ENCODE data around the gene ILRUN.
A peak's percentile ranks its signal among the peaks of the same experiment; 100 is the strongest.
"Not testable (repeated sequence)": the region's sequence is repeated elsewhere in the genome, so short reads cannot be mapped to it uniquely, and the experiment has no call there.

Gene ILRUN

DNA sequence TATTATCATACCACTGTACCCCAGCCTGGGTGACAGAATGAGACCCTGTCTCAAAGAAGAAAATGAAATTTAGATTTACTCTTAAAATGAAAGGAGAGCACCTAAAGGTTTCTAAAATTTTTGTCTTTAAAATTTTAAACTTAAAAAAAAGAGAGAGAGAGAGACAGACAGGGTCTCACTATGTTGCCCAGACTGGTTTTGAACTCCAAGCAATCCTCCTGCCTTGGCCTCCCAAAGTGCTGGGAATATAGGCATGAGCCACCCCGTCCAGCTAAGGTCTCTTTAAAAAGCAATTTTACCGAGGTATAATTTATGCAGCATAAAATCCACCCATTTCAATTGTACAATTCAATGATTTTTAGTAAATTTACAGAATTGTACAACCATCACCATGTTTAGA is 33.2 kb downstream of the ILRUN start:
- DNase-seq: no peak

GRCh38 chr6:34661357-34661756 is 35.2 kb downstream of the ILRUN start:
- DNase-seq: no peak

- DNase-seq: no peak
These were observed 37.8 kb downstream of the ILRUN start for GRCh38 chr6:34658605-34659265.

GRCh38 chr6:34657979-34658480 is 38.5 kb downstream of the ILRUN start:
- not testable (repeated sequence) for DNase-seq

- peak; percentile 58 for DNase-seq
These were observed 39.1 kb downstream of the ILRUN start for GRCh38 chr6:34657307-34657978.

DNA sequence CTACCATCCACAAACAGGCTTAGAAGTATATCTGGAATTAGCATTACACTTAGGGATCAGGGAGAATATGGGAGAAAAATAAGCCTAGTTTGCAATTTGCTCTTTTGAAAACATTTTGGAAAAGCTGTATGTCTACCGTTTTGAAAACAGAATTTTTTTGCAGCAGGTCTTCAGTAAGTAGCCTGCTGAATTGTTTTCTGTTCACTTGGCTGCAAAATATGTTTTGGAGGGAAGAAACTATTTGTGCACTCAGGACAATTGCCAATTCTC is 39.6 kb downstream of the ILRUN start:
- no peak for DNase-seq

- peak; percentile 46 for DNase-seq
These were observed 40.1 kb downstream of the ILRUN start for GRCh38 chr6:34656378-34657036.

DNA sequence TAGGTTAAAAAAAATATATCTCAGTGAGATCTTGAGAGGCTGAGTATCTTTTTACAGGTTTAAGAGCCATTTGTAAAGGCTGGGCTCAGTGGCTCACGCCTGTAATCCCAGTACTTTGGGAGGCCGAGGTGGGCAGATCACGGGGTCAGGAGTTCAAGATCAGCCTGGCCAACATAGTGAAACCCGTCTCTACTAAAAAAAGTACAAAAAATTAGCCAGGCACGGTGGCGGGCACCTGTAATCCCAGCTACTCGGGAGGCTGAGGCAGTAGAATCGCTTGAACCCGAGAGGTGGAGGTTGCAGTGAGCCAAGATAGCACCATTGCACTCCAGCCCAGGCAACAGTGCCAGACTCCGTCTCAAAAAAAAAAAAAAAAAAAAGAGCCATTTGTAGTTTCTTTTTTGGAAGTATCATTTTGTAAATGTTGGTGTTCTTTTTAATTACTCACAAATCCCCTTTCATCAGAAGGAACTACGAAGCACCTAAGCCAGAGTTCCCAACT is 40.6 kb downstream of the ILRUN start:
- DNase-seq: not testable (repeated sequence)

- DNase-seq: no peak
These were observed 42.4 kb downstream of the ILRUN start for GRCh38 chr6:34654061-34654710.

- no peak for DNase-seq
These were observed 44.3 kb downstream of the ILRUN start for GRCh38 chr6:34652263-34652662.

GRCh38 chr6:34650823-34651222 is 45.7 kb downstream of the ILRUN start:
- DNase-seq: no peak

GRCh38 chr6:34650232-34650631 is 46.3 kb downstream of the ILRUN start:
- DNase-seq: not testable (repeated sequence)

GRCh38 chr6:34648806-34649205 is 47.8 kb downstream of the ILRUN start:
- DNase-seq: no peak
